ENCODE data around the gene AR. TPM values are rescaled to one million over a fixed set of nuclear protein-coding genes. Genes with fewer than 3 reads are reported as not detected.

Gene AR
- total and polyA plus RNA-seq, 7 donors = 0.99 to 16.0 (median 7.3) TPM

DNA sequence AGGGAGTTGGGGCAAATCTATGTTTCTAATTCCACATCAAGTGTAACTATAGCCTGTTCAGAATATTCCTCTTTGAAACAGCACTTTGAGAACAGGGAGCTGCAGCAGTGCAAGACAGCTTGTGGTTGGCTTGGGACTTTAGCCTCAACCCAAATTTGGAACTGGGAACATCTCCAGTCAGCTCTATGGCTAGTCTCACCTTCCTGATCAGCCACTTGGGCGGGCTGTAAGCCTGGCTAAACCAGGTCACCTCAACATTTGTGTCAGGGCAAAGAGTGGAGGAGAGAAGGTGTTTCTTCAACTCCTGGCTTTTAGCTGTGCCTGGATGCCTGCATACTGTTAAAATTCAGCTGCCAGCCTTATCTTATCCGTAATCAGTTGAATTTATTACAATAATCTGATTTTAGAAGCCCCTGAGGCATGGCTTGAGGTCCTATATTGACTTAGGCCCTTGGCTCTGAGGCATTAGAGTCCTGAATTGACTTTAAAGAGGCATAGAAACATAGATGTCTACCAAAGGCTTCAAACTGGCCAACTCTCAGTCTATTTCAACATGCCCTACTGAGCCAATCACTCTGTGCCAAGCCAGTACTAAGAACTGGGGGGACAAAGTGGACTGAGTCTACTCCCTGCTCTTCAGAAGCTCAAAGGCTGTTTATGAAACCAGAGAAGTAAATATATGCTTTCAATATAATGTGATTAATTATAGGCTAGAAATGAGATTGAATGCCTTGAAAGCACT lies 18.7 kb upstream of the AR start:
- ATAC-seq (peak in 3 of 4 donors; percentile 25 to 58 (median 58)), DNase-seq (no peak)
- Histone ChIP-seq H3K36me3 (ENCODE audit: insufficient read depth in 1 of 2, low read depth in 1 of 2) (no peaks in the 10 kb centered on the region), H3K27me3 (ENCODE audit: insufficient read depth in 3 of 3, low read length in 2 of 3) (no peaks in the 10 kb centered on the region), H3K4me3 (no peak overlapping the region), H3K4me1 (no peaks in the 10 kb centered on the region), H3K9me3 (no peaks in the 10 kb centered on the region), H3K27ac (no peak overlapping the region)
- TF ChIP-seq, protein P1, sequence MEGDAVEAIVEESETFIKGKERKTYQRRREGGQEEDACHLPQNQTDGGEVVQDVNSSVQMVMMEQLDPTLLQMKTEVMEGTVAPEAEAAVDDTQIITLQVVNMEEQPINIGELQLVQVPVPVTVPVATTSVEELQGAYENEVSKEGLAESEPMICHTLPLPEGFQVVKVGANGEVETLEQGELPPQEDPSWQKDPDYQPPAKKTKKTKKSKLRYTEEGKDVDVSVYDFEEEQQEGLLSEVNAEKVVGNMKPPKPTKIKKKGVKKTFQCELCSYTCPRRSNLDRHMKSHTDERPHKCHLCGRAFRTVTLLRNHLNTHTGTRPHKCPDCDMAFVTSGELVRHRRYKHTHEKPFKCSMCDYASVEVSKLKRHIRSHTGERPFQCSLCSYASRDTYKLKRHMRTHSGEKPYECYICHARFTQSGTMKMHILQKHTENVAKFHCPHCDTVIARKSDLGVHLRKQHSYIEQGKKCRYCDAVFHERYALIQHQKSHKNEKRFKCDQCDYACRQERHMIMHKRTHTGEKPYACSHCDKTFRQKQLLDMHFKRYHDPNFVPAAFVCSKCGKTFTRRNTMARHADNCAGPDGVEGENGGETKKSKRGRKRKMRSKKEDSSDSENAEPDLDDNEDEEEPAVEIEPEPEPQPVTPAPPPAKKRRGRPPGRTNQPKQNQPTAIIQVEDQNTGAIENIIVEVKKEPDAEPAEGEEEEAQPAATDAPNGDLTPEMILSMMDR (IDR thresholded peaks at IDR 0.05) = no peak
- WGBS, 3 donors = 25 to 64% (median 52%) methylated on average over 2 of the region's 2 CpGs
- intact Hi-C loops (cut with DNase I) = no loop called here

DNA sequence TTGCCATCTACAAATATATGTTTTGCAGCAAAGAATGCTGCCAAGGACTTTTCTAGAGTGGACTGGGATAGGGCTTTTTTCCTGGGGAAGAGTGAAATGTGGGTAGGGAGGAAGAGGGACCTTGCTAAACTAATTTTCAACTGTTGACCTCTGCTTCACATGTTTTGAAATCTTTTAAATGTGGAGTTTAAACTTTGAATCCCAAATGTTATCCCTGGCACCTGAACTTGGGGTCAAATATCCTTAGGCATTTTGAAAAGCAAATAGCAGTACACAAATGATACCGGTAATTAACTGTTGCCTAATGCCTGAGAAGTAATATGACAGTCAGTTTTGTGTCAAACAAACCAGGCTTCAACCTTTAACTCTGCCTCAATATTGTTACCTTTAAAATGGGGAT lies 7.3 kb upstream of the AR start:
- intact Hi-C loops (cut with DNase I) = no loop called here
- Histone ChIP-seq H3K9me3 (peaks cover 10% of the 10 kb centered on the region), H3K4me1 (no peaks in the 10 kb centered on the region), H3K36me3 (ENCODE audit: insufficient read depth in 1 of 2, low read depth in 1 of 2) (no peaks in the 10 kb centered on the region), H3K27me3 (ENCODE audit: insufficient read depth in 3 of 3, low read length in 2 of 3) (peaks cover 0 to 9% (median 0%) of the 10 kb centered on the region in 3 donors), H3K27ac (no peak overlapping the region), H3K4me3 (no peak overlapping the region)
- TF ChIP-seq, protein P1 (IDR thresholded peaks at IDR 0.05) = no peak
- WGBS, 3 donors = 44 to 82% (median 73%) methylated on average over 1 of the region's 1 CpG
- no peak for DNase-seq
- no peak for ATAC-seq

DNA sequence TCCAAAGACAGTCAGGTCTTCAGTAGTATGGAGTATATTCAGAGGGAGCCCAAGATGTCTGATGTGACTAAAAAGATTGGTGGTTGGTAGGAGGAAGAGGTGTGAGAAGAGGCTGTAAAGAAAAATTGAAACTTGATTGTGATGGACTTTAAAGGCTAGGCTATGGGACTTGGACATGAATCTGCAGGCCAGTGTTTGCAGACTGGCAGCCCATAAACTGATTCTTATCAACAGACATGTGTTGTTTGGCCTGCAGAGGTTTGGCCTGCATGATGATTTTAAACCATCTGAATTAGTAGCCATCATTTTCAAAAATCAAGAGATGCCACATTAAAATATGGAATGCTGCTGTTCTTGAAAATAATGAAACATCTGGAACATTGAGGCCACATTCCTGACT lies 5.4 kb upstream of the AR start:
- H3K27me3 ChIP-seq (ENCODE audit: insufficient read depth in 3 of 3, low read length in 2 of 3) = peaks cover 0 to 13% (median 0%) of the 10 kb centered on the region in 3 donors
- no peak for DNase-seq
- no peak overlapping the region for H3K27ac ChIP-seq
- H3K36me3 ChIP-seq (ENCODE audit: insufficient read depth in 1 of 2, low read depth in 1 of 2) = no peaks in the 10 kb centered on the region
- ATAC-seq = no peak
- no peaks in the 10 kb centered on the region for H3K4me1 ChIP-seq
- H3K9me3 ChIP-seq = peaks cover 10% of the 10 kb centered on the region
- intact Hi-C loops (cut with DNase I) = no loop called here
- H3K4me3 ChIP-seq = no peak overlapping the region
- TF ChIP-seq, protein P1 (IDR thresholded peaks at IDR 0.05) = no peak

DNA sequence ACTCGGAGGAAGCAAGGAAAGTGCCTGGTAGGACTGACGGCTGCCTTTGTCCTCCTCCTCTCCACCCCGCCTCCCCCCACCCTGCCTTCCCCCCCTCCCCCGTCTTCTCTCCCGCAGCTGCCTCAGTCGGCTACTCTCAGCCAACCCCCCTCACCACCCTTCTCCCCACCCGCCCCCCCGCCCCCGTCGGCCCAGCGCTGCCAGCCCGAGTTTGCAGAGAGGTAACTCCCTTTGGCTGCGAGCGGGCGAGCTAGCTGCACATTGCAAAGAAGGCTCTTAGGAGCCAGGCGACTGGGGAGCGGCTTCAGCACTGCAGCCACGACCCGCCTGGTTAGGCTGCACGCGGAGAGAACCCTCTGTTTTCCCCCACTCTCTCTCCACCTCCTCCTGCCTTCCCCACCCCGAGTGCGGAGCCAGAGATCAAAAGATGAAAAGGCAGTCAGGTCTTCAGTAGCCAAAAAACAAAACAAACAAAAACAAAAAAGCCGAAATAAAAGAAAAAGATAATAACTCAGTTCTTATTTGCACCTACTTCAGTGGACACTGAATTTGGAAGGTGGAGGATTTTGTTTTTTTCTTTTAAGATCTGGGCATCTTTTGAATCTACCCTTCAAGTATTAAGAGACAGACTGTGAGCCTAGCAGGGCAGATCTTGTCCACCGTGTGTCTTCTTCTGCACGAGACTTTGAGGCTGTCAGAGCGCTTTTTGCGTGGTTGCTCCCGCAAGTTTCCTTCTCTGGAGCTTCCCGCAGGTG lies 637 bp downstream of the AR start:
- Histone ChIP-seq H3K4me1 (no peaks in the 10 kb centered on the region), H3K9me3 (peaks cover 10% of the 10 kb centered on the region), H3K27me3 (ENCODE audit: insufficient read depth in 3 of 3, low read length in 2 of 3) (peaks cover 0 to 4% (median 0%) of the 10 kb centered on the region in 3 donors), H3K36me3 (ENCODE audit: insufficient read depth in 1 of 2, low read depth in 1 of 2) (no peaks in the 10 kb centered on the region), H3K27ac (peak overlapping the region; percentile 69), H3K4me3 (peak overlapping the region; percentile 69)
- WGBS, 3 donors = 1 to 27% (median 1%) methylated on average over 16 to 30 of the region's 30 CpGs
- peak; percentile 31 to 60 (median 48) for ATAC-seq
- TF ChIP-seq, protein P1 (IDR thresholded peaks at IDR 0.05) = no peak
- intact Hi-C loops (cut with DNase I) = loop anchor here in 1 of 2 donors (5.0 kb wide), 2 partner anchors 178 to 238 kb away; no protein-coding TSS in a partner anchor
- DNase-seq = peak; percentile 16 to 66

Measured in psoas muscle (tissue), 8 donors.